NCI-H1436 treated with DMSO at 0.1 percent for 48 hours (cell line): ENCODE results near the gene SACM1L.

Experiments
- DNase-seq: peaks from one replicate; lab custom pipeline; 2025; lab: John Stamatoyannopoulos, UW

Gene SACM1L, protein sequence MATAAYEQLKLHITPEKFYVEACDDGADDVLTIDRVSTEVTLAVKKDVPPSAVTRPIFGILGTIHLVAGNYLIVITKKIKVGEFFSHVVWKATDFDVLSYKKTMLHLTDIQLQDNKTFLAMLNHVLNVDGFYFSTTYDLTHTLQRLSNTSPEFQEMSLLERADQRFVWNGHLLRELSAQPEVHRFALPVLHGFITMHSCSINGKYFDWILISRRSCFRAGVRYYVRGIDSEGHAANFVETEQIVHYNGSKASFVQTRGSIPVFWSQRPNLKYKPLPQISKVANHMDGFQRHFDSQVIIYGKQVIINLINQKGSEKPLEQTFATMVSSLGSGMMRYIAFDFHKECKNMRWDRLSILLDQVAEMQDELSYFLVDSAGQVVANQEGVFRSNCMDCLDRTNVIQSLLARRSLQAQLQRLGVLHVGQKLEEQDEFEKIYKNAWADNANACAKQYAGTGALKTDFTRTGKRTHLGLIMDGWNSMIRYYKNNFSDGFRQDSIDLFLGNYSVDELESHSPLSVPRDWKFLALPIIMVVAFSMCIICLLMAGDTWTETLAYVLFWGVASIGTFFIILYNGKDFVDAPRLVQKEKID

DNA sequence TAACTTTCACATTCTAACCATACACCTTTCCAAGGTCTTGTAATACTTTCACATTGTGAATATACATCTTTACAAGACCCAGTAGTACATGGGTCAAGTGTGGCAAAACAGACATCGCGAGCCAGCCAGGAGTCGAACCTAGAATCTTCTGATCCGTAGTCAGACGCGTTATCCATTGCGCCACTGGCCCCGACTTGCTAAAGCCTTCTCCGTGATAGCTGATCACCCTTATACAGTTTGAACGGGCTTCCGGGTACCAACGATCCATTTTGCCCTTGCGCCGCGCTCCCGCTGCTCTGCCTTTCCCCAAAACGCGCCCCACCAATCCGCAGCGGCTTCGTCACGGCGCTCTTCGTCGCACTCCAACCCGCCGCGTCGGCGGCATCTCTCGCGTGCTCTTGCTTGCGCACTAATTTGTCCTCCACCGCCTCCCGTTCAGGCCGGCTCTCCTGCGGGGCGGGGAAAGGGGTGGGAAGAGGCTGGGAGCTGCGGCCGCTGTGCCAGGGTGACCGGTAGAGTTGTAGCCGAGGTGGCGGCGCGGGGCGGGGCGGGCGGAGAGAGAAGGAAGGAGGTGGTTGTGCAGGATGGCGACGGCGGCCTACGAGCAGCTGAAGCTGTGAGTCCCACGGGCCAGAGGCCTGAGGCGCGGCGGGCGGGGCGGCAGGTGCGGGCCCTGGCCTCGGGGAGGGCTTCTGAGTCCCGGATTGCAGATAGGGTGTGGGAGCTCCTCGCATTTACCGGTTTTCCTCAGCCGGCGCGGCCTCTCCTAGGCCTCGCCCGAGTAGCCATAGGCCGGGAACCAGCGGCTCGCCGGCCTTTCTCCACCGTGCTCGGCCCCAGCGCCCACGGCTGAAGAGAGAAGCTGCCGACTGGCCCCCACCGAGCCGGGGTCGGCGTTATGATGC, at the start of gene SACM1L:
Gene SACM1L (plus strand): TSS at position 515 of the 905 bp plus-strand sequence. CDS start 70 bp downstream, at position 585.
- peak; percentile 67 for DNase-seq

DNA sequence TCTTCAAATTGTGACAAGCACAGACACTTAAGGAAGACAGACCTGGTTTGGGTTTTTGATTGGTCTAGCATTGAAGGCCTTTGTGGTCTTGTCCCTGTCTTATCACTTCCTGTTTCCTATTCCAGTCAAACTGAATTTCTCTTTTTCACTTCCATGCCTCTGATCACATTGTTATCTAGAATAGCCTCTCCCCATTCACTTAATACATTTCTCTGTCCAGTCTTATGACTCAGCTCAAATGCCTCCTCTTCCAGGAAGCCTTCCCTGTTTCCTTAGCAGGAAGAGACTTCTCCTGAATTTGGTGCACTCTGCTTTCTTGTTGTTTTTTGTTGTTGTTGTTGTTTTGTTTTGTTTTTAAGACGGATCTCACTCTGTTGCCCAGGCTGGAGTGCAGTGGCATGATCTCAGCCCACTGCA, 49.1 kb upstream of the SACM1L start:
- DNase-seq = no peak

DNA sequence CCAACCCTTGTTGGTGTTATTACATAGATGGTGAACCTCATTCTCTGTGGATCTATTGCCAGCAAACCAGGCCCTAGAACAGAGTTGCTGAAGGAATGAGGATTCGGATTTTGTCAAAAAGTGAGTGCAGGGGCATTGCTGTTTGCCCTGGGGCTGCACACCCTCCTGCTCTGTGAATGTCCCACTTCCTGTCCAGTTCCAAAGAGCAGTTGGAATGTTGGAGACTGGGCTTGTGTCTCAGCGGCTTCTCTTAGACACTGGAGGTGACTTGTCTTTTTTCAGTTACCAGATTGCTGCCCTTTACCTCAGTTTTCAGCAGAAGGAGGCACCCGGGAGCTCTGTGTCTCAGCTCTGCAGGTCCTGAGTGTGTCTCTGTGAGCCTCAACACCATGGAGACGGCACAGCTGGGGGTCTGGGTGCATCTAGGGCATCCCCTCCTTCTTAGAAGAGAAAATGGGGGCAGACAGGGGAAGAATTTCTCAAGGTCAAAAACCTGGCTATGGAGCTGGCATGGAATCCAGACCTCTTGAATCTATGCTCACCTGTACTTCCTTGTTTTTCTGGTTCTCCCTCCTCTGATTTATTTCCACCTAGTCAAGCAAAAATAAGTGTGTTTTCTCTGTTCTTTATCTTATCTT, 48.4 kb upstream of the SACM1L start:
- DNase-seq = no peak

DNA sequence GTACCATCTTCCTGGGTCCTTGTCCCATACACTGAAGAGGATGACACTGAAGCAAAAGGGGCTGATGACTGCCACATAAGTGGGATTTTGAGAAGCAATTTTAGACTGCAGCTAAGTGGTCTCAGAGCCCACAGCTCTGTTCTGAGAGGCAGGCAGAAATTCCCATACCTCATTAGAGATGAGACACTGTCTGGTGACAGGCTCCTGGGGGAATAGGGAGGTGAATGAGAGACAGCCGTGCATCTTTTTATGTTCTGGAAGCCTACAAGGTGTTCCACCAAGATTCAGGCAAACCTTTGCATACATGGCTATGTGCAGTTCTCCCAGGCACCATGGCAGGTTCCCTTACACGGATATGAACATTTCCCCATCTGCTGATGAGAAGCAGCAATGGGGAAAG, 47.4 kb upstream of the SACM1L start:
- DNase-seq = no peak

DNA sequence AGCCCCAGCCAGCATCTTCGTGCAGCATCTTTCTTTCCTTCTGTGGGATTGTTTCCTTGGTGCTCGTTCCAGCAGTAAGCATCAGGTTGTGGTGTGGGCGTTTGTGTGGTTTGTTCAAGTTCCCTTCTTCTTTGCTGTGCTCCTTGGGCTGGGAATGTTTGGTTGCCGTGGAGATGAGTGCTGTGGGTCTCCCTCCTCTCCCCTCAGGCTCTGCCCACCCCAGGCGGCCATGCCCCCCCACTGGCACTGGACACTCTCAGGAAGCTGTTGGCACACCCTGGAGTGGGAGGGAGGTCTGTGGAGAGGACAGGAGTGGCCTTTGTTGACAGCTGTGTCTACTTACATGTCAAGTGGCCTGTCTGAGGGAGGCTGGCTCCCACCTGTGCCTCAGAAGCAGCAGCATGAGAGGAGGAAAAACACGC, 46.5 kb upstream of the SACM1L start:
- no peak for DNase-seq

DNA sequence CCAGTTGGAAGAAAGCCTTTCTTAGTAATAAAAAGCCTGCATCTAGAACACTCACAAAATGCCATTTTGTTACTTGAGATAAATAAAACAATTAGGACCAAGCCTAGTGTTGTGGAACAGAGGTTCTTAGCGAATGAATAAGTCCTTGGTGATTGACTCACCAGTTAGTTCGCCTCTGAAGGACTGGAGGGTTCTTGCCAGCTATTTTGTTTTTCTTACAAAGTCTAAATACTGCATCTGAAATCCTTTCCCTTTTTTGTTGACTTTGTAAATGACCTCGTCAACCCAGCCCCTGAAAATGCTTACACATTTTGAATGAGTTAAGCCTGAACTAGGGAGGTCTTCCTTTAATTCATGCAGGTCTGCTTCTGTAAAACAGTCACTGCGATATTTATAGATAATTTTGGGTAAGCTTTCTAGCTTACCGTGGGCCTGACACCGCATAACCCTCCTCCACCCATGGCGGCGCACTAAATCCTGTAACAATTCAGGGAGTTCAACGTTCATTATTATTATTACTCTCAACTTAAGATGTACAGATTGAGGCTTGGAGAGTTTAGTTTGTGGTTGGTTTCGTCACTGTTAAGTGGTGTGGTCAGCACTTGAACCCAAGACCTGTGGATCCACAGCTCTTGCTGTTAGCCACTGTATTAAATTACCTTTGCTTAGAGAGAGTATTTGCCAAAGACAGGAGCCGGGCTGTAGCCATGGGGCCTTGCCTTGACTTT, 45.0 kb upstream of the SACM1L start:
- no peak for DNase-seq

DNA sequence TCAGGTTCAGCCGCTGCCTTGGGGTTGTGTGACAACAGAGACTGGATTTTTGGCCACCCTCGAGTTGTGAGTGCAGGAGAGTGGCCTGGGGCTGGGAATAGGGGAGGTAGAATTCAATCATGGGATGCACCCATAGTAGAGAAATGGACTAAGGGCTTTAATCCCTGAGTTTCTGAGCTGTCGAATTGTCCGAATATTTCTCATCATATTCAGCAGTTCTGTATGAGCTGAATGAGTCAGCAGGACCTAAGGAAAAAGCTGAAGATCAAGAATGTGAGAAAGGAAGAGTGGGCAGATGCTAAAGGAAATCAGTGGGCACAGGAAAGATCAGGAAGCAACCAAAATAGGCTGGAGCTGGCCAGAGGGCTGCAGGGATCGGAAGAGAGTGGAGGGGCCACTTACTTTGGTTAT, 44.4 kb upstream of the SACM1L start:
- DNase-seq = no peak

DNA sequence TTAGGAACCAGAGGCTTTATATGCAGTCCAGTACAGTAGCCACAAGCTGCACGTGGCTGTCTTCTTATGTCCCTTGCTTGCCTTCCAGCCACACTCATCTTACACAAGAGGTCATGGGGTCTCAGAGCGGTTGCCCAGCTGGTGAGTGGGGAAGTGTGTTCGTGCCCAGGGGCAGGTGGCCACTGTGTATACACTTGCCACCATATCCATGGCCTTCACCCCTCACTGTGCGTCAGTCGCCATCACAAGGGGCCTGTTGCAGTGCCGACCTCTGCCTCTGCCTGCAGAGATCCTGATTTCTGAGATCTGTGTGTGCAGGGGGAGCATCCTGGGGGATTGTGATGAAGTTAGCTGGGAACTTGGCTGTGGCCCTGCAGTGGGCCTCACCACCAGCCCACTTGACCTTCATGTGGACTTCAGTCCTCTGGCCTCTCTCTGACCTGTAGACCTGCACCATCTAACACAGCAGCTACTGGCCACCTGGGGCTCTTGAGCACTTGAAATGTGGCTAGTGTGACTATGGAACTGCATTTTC, 43.1 kb upstream of the SACM1L start:
- DNase-seq = no peak

DNA sequence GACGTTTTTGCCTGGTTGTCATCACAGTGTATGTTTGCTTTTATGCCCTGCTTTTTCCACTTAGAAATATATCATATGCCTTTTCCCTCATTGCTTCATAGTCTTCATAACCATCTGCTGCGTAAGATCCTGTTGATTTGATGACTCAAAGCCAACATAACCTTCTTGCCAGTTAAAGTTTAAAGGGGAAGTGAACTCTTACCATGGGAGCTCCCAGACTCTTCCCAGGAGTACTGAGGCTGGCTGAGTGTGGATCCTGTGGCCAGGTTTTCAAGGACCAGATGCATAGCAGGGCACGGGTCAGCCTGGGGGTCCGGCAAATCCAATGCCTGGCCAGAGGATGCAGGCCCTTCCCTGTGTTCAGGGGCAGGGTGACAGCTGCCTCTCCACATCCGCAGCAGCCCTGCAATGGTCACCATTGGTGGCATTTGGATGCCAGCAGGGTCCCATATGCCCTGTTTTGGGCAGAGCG, 42.0 kb upstream of the SACM1L start:
- no peak for DNase-seq

DNA sequence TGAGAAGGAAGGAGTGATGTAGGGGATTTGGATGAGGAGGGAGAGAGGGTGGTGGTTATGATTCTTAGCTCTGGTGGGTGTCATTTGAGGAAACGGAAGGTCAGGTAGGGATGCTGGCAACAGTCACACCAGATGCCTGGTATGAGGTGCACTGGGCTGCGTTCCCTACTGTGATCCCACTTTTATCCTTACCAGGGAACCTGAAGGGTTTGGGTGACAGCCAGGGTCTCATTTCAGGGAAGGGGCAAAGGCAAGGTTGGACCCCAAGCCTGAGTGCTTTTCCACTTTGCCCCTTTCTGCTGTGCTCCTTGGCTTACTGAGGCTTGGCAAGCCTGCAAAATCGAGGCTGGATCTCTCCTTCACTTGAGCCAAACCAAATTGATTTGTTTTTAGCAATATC, 36.0 kb upstream of the SACM1L start:
- no peak for DNase-seq

DNA sequence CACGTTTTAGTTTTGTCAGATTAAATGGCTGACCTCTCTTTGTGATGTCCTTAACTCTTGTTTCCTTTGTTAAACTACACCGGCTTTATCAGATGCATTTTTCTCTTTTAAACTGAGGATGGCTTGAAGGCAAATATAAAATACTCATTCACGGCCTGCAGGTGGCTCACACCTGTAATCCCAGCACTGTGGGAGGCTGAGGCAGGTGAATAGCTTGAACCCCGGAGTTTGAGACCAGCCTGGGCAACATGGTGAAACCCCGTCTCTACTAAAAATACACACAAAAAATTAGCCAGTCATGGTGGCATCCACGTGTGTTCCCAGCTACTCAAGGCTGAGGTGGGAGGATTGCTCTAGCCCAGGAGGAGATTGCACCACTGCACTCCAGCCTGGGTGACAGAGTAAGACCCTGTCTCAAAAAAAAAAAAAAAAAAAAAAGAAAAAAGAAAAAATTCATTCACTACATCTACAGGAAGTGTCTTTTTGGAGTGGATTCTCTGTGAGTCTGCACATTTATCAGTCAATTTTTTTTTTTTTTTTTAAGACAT, 34.7 kb upstream of the SACM1L start:
- DNase-seq = no peak

DNA sequence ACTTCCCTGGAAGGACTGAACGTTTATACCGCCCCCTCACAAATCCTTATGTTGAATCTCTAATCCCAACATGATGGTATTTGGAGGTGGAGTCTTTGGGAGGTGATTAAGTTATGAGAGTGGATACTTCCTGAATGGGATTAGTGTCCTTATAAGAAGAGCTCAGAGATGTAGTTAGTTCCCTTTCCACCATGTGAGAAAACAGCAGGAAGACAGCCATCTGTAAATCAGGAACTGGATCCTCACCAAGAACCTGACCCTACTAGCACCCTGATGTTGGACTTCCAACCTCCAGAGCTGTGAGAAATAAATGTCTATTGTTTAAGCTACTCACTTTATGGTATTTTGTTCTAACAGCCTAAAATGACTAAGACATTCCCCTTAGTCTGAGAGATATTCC, 33.3 kb upstream of the SACM1L start:
- no peak for DNase-seq

DNA sequence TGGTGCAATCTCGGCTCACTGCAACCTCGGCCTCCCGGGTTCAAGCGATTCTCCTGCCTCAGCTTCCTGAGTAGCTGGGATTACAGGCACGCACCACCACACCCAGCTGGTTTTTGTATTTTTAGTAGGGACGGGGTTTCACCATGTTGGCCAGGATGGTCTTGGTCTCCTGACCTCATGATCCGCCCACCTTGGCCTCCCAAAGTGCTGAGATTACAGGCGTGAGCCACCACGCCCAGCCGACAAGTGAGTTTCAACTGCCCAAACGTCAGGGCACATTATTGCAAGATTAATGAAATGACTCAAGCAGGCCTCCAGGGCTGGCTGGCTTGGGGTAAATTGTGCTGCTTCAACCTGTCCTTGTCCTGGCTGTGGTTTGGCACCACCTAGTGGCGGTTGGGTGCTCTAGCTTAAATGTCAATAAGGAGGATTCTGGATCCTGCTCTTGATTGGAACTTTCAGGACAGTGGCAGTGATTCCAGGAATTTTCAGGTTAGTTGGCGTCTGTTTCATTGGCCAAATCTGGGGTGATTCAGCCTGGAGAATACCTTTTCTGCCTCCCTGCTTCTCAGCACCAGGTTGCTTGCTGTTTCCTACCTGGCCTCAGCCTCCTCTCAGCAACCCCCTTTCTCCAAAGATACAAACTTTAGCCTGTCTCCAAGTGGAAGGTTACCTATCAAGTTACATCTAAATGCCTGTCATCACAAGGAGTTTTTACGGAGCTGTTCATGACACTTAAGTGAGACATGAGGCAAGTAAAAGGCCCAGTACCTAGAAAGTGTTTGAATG, 32.4 kb upstream of the SACM1L start:
- no peak for DNase-seq

DNA sequence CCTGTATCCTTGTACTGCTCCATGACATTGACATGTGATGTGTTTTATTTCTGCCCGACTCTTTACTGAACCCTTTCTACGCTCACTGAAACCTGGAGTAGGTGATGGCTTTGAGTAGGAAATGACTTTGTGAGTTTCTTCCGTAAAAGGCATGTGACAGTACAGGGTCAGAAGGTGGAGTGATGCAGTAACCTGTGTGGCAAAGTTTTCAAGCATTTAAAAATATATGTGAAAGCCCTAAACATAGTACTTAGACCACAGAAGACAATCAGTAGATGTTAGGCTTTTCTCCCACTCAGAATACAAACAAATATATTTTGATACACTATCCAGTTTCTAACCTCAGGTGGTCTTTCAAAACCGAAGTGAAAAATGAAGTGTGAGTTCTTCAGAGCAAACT, 31.3 kb upstream of the SACM1L start:
- no peak for DNase-seq

DNA sequence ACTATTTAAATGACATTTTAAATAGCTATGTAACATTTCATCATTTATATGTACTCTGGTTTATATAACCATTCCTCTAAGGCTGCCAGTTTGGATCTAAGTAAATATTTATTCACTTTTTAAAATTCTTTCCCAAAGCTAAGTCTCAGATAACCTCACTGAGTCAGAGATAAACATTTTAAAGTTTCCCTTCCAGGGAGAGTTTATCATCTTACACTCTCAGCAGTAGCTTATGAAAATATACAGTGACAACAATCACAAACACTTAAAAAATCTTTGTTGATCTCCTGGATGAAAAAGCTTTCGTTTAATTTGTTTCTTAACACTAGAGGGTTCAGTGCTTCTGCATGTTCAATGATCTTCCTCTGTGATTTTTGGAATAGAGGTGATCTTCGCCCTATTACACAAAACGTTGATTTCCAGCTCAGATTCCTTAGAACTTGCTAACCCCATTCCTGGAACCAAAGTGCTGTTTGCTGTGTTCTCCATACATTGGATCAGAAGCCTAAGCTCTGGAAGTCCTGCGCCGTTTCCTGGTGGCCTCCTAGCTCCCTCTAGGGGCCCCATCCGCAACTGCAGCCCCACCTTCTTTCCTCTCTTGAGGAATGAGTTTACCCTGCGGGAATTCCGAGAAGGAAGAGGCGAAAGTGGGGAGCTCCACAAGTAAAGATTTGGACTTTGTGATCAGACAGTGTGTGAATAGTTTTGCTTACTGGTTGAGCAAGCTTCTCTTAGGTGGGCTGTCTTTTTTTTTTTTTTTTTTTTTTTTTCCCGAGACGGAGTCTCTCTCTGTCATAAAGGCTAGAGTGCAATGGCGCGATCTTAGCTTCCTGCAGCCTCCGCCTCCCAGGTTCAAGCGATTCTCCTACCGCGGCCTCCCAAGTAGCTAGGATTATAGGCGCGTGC, 29.3 kb upstream of the SACM1L start:
- no peak for DNase-seq

DNA sequence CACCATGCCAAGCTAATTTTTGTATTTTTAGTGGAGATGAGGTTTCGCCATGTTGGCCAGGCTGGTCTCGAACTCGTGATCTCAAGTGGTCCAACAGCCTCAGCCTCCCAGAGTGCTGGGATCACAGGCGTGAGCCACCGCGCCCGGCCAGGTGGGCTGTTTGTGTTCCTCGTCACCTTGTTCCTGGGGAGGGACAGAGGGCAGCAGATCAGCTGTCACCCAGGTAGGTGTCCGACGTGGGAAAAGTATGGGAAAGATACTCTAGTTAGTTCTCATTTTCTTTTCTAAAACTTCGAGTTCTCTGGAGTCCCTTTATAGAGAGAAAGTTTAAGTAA, 28.7 kb upstream of the SACM1L start:
- no peak for DNase-seq

DNA sequence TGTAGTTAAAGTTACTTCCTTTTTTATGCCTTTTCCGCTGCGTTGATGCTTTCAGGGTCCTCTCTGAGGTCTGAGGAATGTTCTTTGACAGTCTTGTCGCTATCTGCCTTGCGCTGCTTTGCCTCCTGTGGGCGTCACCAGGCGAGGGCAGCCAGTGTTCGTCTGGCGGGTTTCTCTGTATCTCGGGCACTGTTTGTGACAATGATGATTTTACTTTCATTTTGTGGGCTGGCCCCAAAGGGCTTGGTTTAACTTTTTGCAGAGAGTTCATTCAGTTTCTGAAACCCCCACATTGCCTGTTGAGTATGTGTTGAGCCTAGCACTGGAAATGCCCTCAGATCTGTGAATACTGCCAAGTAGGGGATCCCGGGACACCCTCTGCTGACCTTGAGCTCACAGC, 24.6 kb upstream of the SACM1L start:
- DNase-seq = no peak

DNA sequence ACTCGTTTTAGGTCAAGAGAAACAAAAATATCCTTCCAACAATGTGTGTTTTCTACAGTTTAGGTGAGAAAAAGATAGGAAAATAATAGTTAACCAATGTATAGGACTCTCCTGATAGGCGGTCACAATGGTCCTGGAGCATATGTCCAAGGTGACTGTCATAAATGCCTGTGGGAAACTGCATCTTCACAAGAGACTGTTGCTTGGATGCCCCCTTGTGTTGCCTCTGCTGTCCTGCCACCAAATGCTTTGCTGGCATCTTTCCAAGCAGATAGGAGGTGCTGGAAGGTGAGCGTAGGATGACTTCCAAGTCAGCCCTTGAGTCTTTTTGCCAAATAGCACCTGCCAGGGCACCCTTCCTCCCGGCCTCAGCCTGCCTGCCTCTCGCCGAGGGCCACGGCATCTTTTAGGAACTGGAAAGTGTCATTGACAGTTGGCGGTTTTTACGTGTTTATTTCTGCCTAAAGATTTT, 24.1 kb upstream of the SACM1L start:
- DNase-seq = peak; percentile 5
